ENCODE data around the gene SEZ6L2. TPM values are rescaled to one million over a fixed set of nuclear protein-coding genes. Genes with fewer than 3 reads are reported as not detected.

The SEZ6L2 gene
- total and polyA plus RNA-seq, 2 of the 13 experiments (the other 11 are each of a cell fraction or from before 2014, with no cell fraction given), result 14.9 to 16.9 TPM

- TF ChIP-seq ZBTB33 (CRISPR knock-in tag; IDR thresholded peaks at IDR 0.05) (0 out of 2 replicates have a peak, but pooled peaks have one; percentile 14), IRF1 (CRISPR knock-in tag; IDR thresholded peaks at IDR 0.05; ENCODE audit: low read depth) (peak; percentile 94; the same call in 1 of the 2 replicates), ZNF234 (CRISPR knock-in tag; conservative IDR thresholded peaks at IDR 0.05) (peak; percentile 83; the same call in 1 of the 2 replicates), ZNF260 (CRISPR knock-in tag; IDR thresholded peaks at IDR 0.05; ENCODE audit: borderline replicate concordance, low read depth) (no peak), KLF9 (CRISPR knock-in tag; IDR thresholded peaks at IDR 0.05; ENCODE audit: low read depth) (peak; percentile 98), SP1 (IDR thresholded peaks at IDR 0.05) (no peak), SP1 (CRISPR knock-in tag; IDR thresholded peaks at IDR 0.05) (peak; percentile 81; the same call in 1 of the 2 replicates), ZNF576 (CRISPR knock-in tag; IDR thresholded peaks at IDR 0.05) (peak; percentile 81; the same call in 1 of the 2 replicates), ZNF569 (CRISPR knock-in tag; IDR thresholded peaks at IDR 0.05; ENCODE audit: borderline replicate concordance) (peak; percentile 84; the same call in 1 of the 2 replicates)
Measured at GRCh38 chr16:29925781-29926710, 26.7 kb upstream of the SEZ6L2 start, which contains the start of gene KCTD13 (continued).

Measured in HepG2 (cell line).